ENCODE data around the gene LRRC40.

Gene LRRC40

DNA sequence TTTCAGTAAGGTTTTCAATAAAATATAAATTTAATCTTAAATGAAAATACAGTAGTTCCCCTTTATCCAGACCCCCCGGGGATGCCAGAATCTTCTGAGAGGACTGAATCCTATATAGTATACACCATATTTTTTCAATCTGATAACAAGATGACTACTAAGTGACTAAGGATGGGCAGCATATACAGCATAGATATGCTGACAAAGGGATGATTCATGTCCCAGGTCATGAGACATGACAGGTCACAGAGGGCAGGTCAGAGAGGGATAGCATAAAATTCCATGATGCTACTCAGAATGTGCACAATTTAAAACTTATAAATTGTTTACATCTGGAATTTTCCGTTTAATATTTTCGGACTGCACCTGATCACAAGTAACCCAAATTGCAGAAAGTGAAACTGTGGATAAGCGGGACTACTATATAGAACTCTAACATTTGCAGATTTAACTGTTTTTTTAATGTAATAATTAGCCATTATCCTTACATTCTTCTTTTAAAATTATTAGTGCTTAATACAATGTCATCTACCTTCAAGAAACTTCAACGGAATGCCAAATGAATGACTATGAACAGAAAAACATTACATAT is 48.8 kb downstream of the LRRC40 start:
- H3K27ac ChIP-seq (ENCODE audit: extremely low read depth, low read depth, low read length) = no peak overlapping the region
- no peaks in the 10 kb centered on the region for H3K9me3 ChIP-seq (ENCODE audit: control insufficient read depth, insufficient read depth, low read depth, low read length)
- CTCF ChIA-PET = no interaction called here
- no peak for TF ChIP-seq REPIN1 (tag by site-specific recombination; IDR thresholded peaks at IDR 0.05; ENCODE audit: low read depth)
- TF ChIP-seq, protein P1, sequence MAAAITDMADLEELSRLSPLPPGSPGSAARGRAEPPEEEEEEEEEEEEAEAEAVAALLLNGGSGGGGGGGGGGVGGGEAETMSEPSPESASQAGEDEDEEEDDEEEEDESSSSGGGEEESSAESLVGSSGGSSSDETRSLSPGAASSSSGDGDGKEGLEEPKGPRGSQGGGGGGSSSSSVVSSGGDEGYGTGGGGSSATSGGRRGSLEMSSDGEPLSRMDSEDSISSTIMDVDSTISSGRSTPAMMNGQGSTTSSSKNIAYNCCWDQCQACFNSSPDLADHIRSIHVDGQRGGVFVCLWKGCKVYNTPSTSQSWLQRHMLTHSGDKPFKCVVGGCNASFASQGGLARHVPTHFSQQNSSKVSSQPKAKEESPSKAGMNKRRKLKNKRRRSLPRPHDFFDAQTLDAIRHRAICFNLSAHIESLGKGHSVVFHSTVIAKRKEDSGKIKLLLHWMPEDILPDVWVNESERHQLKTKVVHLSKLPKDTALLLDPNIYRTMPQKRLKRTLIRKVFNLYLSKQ (tag by site-specific recombination; IDR thresholded peaks at IDR 0.05; ENCODE audit: borderline replicate concordance) = no peak
- TF ChIP-seq SP7 (tag by site-specific recombination; IDR thresholded peaks at IDR 0.05) = no peak
- TF ChIP-seq, protein P2, sequence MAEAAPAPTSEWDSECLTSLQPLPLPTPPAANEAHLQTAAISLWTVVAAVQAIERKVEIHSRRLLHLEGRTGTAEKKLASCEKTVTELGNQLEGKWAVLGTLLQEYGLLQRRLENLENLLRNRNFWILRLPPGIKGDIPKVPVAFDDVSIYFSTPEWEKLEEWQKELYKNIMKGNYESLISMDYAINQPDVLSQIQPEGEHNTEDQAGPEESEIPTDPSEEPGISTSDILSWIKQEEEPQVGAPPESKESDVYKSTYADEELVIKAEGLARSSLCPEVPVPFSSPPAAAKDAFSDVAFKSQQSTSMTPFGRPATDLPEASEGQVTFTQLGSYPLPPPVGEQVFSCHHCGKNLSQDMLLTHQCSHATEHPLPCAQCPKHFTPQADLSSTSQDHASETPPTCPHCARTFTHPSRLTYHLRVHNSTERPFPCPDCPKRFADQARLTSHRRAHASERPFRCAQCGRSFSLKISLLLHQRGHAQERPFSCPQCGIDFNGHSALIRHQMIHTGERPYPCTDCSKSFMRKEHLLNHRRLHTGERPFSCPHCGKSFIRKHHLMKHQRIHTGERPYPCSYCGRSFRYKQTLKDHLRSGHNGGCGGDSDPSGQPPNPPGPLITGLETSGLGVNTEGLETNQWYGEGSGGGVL (tag by site-specific recombination; IDR thresholded peaks at IDR 0.05) = no peak
- TF ChIP-seq PRDM6 (tag by site-specific recombination; IDR thresholded peaks at IDR 0.05) = no peak
- POLR2A ChIA-PET = no interaction called here
- peaks cover 0 to 4% of the 10 kb centered on the region in 2 experiments; a peak in 1 of 3 replicates for H3K36me3 ChIP-seq (ENCODE audit: control insufficient read depth in 2 of 2, insufficient read depth in 1 of 2, low read length in 2 of 2)
- H3K4me3 ChIP-seq (ENCODE audit: low read depth, low read length) = no peak overlapping the region
- no peaks in the 10 kb centered on the region for H3K4me1 ChIP-seq (ENCODE audit: control insufficient read depth, insufficient read depth, low read length)

GRCh38 chr1:70153739-70154138 is 51.6 kb downstream of the LRRC40 start:
- ChIA-PET POLR2A (no interaction called here), CTCF (interaction anchor here (0.6 kb wide), 1 partner anchor 109 kb away, joined by 4 read pairs; no protein-coding TSS in a partner anchor)
- Histone ChIP-seq H3K9me3 (ENCODE audit: control insufficient read depth, insufficient read depth, low read depth, low read length) (no peaks in the 10 kb centered on the region), H3K27ac (ENCODE audit: extremely low read depth, low read depth, low read length) (no peak overlapping the region), H3K36me3 (ENCODE audit: control insufficient read depth in 2 of 2, insufficient read depth in 1 of 2, low read length in 2 of 2) (peaks cover 3 to 4% of the 10 kb centered on the region in 2 experiments), H3K4me1 (ENCODE audit: control insufficient read depth, insufficient read depth, low read length) (no peaks in the 10 kb centered on the region), H3K4me3 (ENCODE audit: low read depth, low read length) (no peak overlapping the region)
- TF ChIP-seq ZNF248 (tag by site-specific recombination; IDR thresholded peaks at IDR 0.05) (no peak), ZNF529 (tag by site-specific recombination; IDR thresholded peaks at IDR 0.05; ENCODE audit: insufficient replicate concordance) (no peak), ZNF560 (tag by site-specific recombination; IDR thresholded peaks at IDR 0.05; ENCODE audit: borderline replicate concordance) (no peak), ZBTB11 (tag by site-specific recombination; conservative IDR thresholded peaks at IDR 0.05; ENCODE audit: low read depth) (no peak), MEIS1 (CRISPR knock-in tag; IDR thresholded peaks at IDR 0.05; ENCODE audit: borderline replicate concordance) (no peak), ZNF341 (tag by site-specific recombination; IDR thresholded peaks at IDR 0.05; ENCODE audit: low read depth) (no peak), ZFP41 (tag by site-specific recombination; IDR thresholded peaks at IDR 0.05; ENCODE audit: borderline replicate concordance) (no peak), ZBTB8A (tag by site-specific recombination; IDR thresholded peaks at IDR 0.05) (no peak), GLI4 (tag by site-specific recombination; IDR thresholded peaks at IDR 0.05) (no peak), REST (tag by site-specific recombination; IDR thresholded peaks at IDR 0.05) (no peak), ZNF596 (tag by site-specific recombination; IDR thresholded peaks at IDR 0.05) (no peak), ZNF223 (tag by site-specific recombination; IDR thresholded peaks at IDR 0.05) (no peak), ZBTB49 (tag by site-specific recombination; IDR thresholded peaks at IDR 0.05; ENCODE audit: low read depth) (no peak), SP2 (tag by site-specific recombination; IDR thresholded peaks at IDR 0.05) (no peak)

All from HEK293 (cell line).